IMR-90 (cell line): ENCODE results near the gene ADAMTS18.

ENCODE experiments used
- BHLHE40 ChIP-seq: fragments of 150-350 bp; IDR thresholded peaks from 2 replicates; pipeline ENCODE4 v1.6.1; 2016; ENCODE audit warnings: mild to moderate bottlenecking, low read depth, low read length
- CEBPB ChIP-seq: IDR thresholded peaks from 2 replicates; pipeline ENCODE4 v1.6.1; 2012; ENCODE audit warnings: low read depth, low read length, improper control_type of control experiment
- CHD1 ChIP-seq: IDR thresholded peaks from 2 replicates; pipeline ENCODE4 v1.6.1; 2012; ENCODE audit warnings: low read depth, low read length, improper control_type of control experiment
- CTCF ChIP-seq: conservative IDR thresholded peaks from 2 replicates; pipeline ENCODE4 v1.5.1; 2012; ENCODE audit warnings: mild to moderate bottlenecking, low read depth, low read length, improper control_type of control experiment
- ELK1 ChIP-seq: fragments of 150-350 bp; IDR thresholded peaks from 2 replicates; pipeline ENCODE4 v1.6.1; 2016; ENCODE audit warnings: low read depth, mild to moderate bottlenecking, low read length, moderate library complexity, borderline replicate concordance
- MAFK ChIP-seq: IDR thresholded peaks from 2 replicates; pipeline ENCODE4 v1.6.1; 2012; ENCODE audit warnings: low read depth, low read length, improper control_type of control experiment
- MXI1 ChIP-seq: IDR thresholded peaks from 2 replicates; pipeline ENCODE4 v1.6.1; 2012; ENCODE audit warnings: low read depth, mild to moderate bottlenecking, low read length, moderate library complexity, borderline replicate concordance
- NFE2L2 ChIP-seq: fragments of 150-350 bp; IDR thresholded peaks from 2 replicates; pipeline ENCODE4 v1.6.1; 2016; ENCODE audit warnings: low read depth, mild to moderate bottlenecking, low read length
- POLR2A ChIP-seq: IDR thresholded peaks from 2 replicates; pipeline ENCODE4 v1.6.1; 2012; ENCODE audit warnings: mild to moderate bottlenecking, low read depth, low read length
- RAD21 ChIP-seq: IDR thresholded peaks from 2 replicates; pipeline ENCODE4 v1.6.1; 2012; ENCODE audit warnings: low read length, improper control_type of control experiment
- RCOR1 ChIP-seq: IDR thresholded peaks from 2 replicates; pipeline ENCODE4 v1.6.1; 2012; ENCODE audit warnings: mild to moderate bottlenecking, low read length, improper control_type of control experiment; ENCODE audit not compliant: insufficient replicate concordance
- RFX5 ChIP-seq: IDR thresholded peaks from 2 replicates; pipeline ENCODE4 v1.8.0; 2012; ENCODE audit warnings: low read depth, mild to moderate bottlenecking, low read length, moderate library complexity
- SMC3 ChIP-seq: fragments of 150-350 bp; IDR thresholded peaks from 2 replicates; pipeline ENCODE4 v1.6.1; 2016; ENCODE audit warnings: low read depth, mild to moderate bottlenecking, antibody characterized with exemption, low read length, moderate library complexity
- TF ChIP-seq, protein P1 (sequence below): fragments of 150-350 bp; IDR thresholded peaks from 2 replicates; pipeline ENCODE4 v1.6.1; 2017; ENCODE audit warnings: mild to moderate bottlenecking, antibody characterized with exemption, low read length, low read depth

GRCh38 chr16:77375396-77375795 is 59.4 kb downstream of the ADAMTS18 start:
- TF ChIP-seq CTCF (no peak), POLR2A (no peak), BHLHE40 (no peak), RCOR1 (no peak), MAFK (no peak), CHD1 (no peak), NFE2L2 (no peak), RAD21 (no peak), SMC3 (no peak), CEBPB (no peak), MXI1 (no peak), RFX5 (no peak), ELK1 (no peak)
- TF ChIP-seq, protein P1, sequence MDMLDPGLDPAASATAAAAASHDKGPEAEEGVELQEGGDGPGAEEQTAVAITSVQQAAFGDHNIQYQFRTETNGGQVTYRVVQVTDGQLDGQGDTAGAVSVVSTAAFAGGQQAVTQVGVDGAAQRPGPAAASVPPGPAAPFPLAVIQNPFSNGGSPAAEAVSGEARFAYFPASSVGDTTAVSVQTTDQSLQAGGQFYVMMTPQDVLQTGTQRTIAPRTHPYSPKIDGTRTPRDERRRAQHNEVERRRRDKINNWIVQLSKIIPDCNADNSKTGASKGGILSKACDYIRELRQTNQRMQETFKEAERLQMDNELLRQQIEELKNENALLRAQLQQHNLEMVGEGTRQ = no peak
